Right lobe of liver (tissue), 4 donors: Measurements from ENCODE around the gene RPAP3.
A peak's percentile ranks its signal among the peaks of the same experiment; 100 is the strongest.

Experiments
- POLR2A ChIP-seq: fragments of 450-650 bp; IDR thresholded peaks from one replicate; pipeline ENCODE4 v1.6.1; 2017; ENCODE audit warnings: antibody characterized with exemption, mild to moderate bottlenecking
- TF ChIP-seq, protein P1 (sequence below), 4 donors: fragments of 200-600 bp in 3 of 4; fragments of 450-650 bp in 1 of 4; IDR thresholded peaks; one replicate each; pipeline versions ENCODE4 v1.5.1 to v1.8.0; 2016 to 2022; ENCODE audit warnings: antibody characterized with exemption in 4 of 4, mild to moderate bottlenecking in 2 of 4
- donor health status: DM: no; HTN: no; CAD: no.
- donor health status: DM: no; HTN: no; CAD: no.
- donor health status: DM: no; HTN: yes; CAD: no.

DNA sequence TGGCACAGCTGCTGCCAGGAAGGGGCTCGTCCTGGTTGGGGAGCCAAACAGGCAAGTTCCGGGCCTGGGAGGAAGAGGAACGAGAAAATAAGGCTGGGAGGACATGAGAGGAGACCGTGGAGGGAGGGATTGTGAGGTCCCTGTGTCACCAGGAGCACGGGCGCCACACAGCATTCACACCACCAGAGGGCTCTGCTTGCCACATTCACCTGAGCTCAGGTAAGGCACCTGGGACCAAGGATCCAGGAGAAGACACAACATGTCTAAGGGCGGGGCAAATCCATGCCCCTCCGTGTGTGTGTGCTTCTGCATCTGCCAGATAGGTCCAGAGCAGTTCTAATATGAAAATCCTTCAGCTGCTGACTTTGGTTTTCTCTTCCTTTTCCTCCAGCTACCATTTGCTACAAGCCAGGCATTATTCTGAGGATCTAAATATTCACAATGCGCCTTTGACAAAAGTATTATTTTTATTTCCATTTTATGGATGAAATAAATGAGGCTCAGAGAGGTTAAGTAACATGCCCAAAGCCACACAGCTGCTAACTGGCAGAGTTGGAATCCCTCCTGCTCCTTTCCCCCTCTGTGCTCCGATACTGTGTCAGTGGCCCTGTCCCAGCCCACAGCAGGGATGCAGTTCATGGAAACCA is 38.3 kb upstream of the RPAP3 start:
- TF ChIP-seq, protein P1, sequence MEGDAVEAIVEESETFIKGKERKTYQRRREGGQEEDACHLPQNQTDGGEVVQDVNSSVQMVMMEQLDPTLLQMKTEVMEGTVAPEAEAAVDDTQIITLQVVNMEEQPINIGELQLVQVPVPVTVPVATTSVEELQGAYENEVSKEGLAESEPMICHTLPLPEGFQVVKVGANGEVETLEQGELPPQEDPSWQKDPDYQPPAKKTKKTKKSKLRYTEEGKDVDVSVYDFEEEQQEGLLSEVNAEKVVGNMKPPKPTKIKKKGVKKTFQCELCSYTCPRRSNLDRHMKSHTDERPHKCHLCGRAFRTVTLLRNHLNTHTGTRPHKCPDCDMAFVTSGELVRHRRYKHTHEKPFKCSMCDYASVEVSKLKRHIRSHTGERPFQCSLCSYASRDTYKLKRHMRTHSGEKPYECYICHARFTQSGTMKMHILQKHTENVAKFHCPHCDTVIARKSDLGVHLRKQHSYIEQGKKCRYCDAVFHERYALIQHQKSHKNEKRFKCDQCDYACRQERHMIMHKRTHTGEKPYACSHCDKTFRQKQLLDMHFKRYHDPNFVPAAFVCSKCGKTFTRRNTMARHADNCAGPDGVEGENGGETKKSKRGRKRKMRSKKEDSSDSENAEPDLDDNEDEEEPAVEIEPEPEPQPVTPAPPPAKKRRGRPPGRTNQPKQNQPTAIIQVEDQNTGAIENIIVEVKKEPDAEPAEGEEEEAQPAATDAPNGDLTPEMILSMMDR (IDR thresholded peaks at IDR 0.05), result peak; percentile 62 to 75 (median 69)
- TF ChIP-seq POLR2A, result no peak
